ENCODE results near the gene TRIM67. TPM values are rescaled to one million over a fixed set of nuclear protein-coding genes. Genes with fewer than 3 reads are reported as not detected.

Gene TRIM67
- total and polyA plus RNA-seq, 9 of the 15 experiments (the other 6 are each of a cell fraction or from before 2014, with no cell fraction given), result 0.04 to 0.60 (median 0.31) TPM

DNA sequence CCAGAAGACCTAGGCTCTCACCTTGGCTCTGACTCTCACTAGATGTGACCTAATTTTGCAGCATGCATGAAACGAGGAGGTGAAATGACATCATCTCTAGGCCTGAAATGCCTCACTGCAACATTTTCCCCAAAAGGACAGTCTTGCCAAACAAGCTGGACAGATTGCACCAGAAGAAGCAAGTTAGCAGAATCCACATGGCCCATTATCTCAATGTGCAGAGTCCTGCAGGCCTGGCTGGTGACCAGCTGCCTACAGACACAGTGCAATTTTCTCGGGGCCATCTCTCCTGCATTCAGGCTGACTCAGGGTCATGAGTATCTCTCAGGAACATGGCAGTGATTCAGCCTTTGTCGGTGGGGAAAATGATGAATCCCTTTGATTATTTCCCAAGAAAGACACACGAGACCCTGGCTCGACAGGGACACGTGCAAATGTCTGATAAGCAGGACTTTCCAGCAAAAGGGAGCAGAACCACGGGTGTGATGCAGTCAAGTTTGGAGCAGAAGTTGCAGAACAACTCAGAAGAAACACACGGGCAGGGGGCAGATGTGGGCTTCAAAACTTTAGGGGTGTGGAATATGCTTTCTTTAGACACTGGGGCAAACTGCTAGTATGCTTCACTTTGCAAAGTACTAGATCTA lies 38.7 kb downstream of the TRIM67 start (continued):
- TF ChIP-seq ZBTB7A (IDR thresholded peaks at IDR 0.05; ENCODE audit: borderline replicate concordance, control insufficient read depth, low read depth, low read length), result no peak
- TF ChIP-seq ZNF311 (CRISPR knock-in tag; IDR thresholded peaks at IDR 0.05), result peak; percentile 43; the same call in 1 of the 2 replicates
- peak; percentile 71; the same call in 1 of the 2 replicates for TF ChIP-seq EHMT2 (IDR thresholded peaks at IDR 0.05)
- TF ChIP-seq MBD2 (IDR thresholded peaks at IDR 0.05; ENCODE audit: borderline replicate concordance, low read depth), result peak; percentile 49; the same call in 1 of the 2 replicates
- peak; percentile 87 for TF ChIP-seq ZNF24 (IDR thresholded peaks at IDR 0.05)
- TF ChIP-seq RREB1 (CRISPR knock-in tag; IDR thresholded peaks at IDR 0.05), result peak; percentile 71; the same call in 1 of the 2 replicates
- peak; percentile 99 for TF ChIP-seq TRIM24 (IDR thresholded peaks at IDR 0.05)
- TF ChIP-seq TCF15 (CRISPR knock-in tag; IDR thresholded peaks at IDR 0.05), result peak; percentile 28; the same call in 1 of the 2 replicates
- TF ChIP-seq KAT7 (CRISPR knock-in tag; IDR thresholded peaks at IDR 0.05; ENCODE audit: borderline replicate concordance), result 0 out of 2 replicates have a peak, but pooled peaks have one; percentile 20
- TF ChIP-seq SMARCE1 (IDR thresholded peaks at IDR 0.05), result peak; percentile 96
- peak; percentile 43 for TF ChIP-seq HCFC1 (IDR thresholded peaks at IDR 0.05; ENCODE audit: low read depth, low read length)

Data from K562 (cell line).